ENCODE data around the gene TUBB2A.

DNA sequence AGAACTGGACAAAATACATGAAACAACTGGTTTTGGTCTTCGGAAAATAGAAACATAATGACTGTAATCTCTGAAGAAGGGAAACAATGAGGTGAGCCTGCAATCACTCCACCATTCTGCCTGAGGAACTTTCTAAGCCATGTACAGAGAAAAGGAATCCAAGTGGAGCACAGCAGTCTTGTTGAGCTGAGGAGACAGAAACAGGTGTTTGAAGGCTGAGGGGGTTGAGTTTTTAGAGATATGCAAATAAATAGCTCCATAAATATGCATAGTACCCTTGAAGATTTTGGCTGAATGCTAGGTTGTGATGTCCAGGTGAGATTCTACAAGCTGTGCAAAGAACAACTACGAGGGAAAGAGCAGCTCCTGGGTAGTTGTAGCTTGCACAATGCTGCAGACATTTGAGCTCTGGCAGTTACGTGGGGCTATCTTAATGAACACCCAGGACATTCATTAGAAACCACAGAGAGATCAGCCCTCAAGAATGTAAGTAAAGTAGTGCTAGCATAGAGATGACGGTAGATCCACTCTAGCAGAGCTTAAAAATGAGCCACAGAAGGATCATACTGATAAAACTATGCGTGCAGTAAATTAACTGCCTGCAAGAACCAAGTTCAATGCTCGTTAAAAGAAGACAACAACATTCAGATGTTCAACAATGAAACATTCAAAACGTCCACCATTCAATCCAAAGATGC, 45.8 kb upstream of the TUBB2A start:
- TF ChIP-seq, protein P1, sequence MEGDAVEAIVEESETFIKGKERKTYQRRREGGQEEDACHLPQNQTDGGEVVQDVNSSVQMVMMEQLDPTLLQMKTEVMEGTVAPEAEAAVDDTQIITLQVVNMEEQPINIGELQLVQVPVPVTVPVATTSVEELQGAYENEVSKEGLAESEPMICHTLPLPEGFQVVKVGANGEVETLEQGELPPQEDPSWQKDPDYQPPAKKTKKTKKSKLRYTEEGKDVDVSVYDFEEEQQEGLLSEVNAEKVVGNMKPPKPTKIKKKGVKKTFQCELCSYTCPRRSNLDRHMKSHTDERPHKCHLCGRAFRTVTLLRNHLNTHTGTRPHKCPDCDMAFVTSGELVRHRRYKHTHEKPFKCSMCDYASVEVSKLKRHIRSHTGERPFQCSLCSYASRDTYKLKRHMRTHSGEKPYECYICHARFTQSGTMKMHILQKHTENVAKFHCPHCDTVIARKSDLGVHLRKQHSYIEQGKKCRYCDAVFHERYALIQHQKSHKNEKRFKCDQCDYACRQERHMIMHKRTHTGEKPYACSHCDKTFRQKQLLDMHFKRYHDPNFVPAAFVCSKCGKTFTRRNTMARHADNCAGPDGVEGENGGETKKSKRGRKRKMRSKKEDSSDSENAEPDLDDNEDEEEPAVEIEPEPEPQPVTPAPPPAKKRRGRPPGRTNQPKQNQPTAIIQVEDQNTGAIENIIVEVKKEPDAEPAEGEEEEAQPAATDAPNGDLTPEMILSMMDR (IDR thresholded peaks at IDR 0.05 in 2 of 3, conservative IDR thresholded peaks at IDR 0.05 in 1 of 3; ENCODE audit: control insufficient read depth in 2 of 3, extremely low read depth in 1 of 3, insufficient read depth in 1 of 3, low read depth in 3 of 3, low read length in 3 of 3): no peak
- TF ChIP-seq, protein P2, sequence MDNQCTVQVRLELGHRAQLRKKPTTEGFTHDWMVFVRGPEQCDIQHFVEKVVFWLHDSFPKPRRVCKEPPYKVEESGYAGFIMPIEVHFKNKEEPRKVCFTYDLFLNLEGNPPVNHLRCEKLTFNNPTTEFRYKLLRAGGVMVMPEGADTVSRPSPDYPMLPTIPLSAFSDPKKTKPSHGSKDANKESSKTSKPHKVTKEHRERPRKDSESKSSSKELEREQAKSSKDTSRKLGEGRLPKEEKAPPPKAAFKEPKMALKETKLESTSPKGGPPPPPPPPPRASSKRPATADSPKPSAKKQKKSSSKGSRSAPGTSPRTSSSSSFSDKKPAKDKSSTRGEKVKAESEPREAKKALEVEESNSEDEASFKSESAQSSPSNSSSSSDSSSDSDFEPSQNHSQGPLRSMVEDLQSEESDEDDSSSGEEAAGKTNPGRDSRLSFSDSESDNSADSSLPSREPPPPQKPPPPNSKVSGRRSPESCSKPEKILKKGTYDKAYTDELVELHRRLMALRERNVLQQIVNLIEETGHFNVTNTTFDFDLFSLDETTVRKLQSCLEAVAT (IDR thresholded peaks at IDR 0.05): no peak
- TF ChIP-seq CREB1 (IDR thresholded peaks at IDR 0.05; ENCODE audit: low read depth): no peak
- TF ChIP-seq EZH2 (IDR thresholded peaks at IDR 0.05; ENCODE audit: borderline replicate concordance, control insufficient read depth, low read depth, low read length): no peak
- TF ChIP-seq POLR2A (IDR thresholded peaks at IDR 0.05; ENCODE audit: low read depth, low read length): no peak
- TF ChIP-seq FOXM1 (IDR thresholded peaks at IDR 0.05; ENCODE audit: low read depth, low read length): no peak
- TF ChIP-seq MXI1 (IDR thresholded peaks at IDR 0.05; ENCODE audit: low read depth, low read length): no peak
- TF ChIP-seq MYB (IDR thresholded peaks at IDR 0.05; ENCODE audit: borderline replicate concordance, low read depth, low read length): no peak
- TF ChIP-seq CREM (IDR thresholded peaks at IDR 0.05; ENCODE audit: low read depth): no peak
- TF ChIP-seq TAF1 (IDR thresholded peaks at IDR 0.05; ENCODE audit: borderline replicate concordance, low read depth, low read length): no peak
- TF ChIP-seq FOXK2 (IDR thresholded peaks at IDR 0.05): no peak

Data from GM12878 (cell line).